GM21390 (cell line): Measurements from ENCODE around the gene ALDH1L1.

ENCODE experiments used
- ATAC-seq: cut with Tn5 transposase; IDR thresholded peaks from one replicate; pipeline ENCODE4 v1.9.1; 2021; ENCODE audit not compliant: unreplicated experiment

ALDH1L1 gene

GRCh38 chr3:126124148-126124868 is 56.1 kb downstream of the ALDH1L1 start:
- no peak for ATAC-seq

DNA sequence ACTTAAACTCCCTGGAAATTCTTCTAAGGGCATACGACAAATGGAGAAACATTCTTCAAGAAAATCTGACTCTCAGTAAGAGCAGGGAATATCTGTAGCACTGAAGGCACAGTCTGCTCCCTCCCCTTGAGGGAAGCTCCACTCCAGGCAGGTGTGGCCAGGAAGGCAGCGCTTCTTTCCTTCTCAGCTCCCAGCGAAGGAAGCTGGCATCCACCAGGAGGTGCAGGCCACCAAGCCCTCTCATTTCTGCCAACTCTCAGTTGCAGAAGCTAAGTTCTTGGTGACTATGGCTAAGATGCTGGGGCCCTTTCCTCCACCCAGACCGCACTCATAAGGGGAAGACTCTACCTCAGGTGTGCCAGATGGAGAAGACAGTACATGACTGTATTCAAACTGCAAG is 58.8 kb downstream of the ALDH1L1 start:
- no peak for ATAC-seq

DNA sequence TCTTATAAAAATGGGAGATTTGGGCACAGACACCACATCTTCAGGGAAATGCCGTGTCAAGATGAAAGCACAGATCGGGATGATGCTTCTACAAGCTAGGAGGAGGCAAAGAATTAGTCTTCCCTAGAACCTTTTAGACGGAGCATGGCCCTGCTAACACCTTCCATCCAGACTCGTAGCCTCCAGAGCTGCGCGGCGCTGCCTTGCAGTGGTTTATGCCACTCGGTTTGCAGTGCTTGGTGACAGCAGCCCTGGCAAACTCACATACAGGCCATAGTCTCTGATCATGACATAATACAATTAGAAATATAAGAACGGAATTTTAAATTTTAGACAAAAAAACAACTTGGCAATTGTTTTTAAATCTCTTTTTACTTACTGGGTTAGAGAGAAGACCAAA is 59.3 kb downstream of the ALDH1L1 start:
- ATAC-seq = no peak

- ATAC-seq = no peak
These were observed 60.4 kb downstream of the ALDH1L1 start for GRCh38 chr3:126119976-126120375.

- no peak for ATAC-seq
These were observed 61.2 kb downstream of the ALDH1L1 start for GRCh38 chr3:126119008-126119675.

GRCh38 chr3:126118591-126118990 is 61.8 kb downstream of the ALDH1L1 start:
- ATAC-seq = no peak

DNA sequence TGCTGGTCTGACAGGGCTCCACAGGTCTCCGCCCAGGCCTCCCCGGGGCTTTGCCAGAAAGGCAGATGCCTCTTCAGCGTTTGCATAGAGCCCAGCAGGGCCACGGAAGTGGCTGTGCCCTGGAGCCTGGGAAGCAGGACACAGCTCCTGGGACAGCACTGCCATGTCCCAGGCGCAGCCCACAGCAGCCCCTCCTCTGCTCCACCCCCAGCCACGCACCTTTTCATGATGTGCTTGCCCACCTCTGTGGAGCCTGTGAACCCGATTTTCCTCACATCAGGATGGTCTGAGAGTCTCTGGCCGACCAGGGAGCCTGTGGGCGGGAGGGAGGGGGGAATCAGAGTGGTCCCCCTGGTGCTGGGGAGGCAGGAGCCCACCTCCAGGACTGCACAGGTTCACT is 62.6 kb downstream of the ALDH1L1 start:
- no peak for ATAC-seq

GRCh38 chr3:126117212-126117611 is 63.2 kb downstream of the ALDH1L1 start:
- no peak for ATAC-seq

GRCh38 chr3:126116526-126116925 is 63.9 kb downstream of the ALDH1L1 start:
- ATAC-seq = no peak

GRCh38 chr3:126114443-126115386 is 65.7 kb downstream of the ALDH1L1 start:
- no peak for ATAC-seq

GRCh38 chr3:126113733-126114442 is 66.5 kb downstream of the ALDH1L1 start:
- ATAC-seq = no peak

DNA sequence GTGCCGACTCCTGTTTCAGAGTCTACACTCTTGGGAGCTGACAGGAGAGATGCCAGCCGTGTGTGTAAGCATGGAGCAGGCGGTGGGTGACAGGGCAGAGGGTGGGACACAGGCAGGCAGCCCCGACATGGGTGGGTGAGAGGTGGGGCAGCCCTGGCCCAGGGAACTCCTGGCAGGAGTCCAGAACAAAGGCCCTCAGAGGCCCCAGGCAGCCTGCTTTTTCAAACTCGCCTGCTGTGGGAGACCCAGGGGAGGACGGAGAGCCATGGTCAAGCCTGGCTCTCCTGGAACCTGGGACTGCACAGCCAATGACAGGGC is 67.2 kb downstream of the ALDH1L1 start:
- no peak for ATAC-seq

DNA sequence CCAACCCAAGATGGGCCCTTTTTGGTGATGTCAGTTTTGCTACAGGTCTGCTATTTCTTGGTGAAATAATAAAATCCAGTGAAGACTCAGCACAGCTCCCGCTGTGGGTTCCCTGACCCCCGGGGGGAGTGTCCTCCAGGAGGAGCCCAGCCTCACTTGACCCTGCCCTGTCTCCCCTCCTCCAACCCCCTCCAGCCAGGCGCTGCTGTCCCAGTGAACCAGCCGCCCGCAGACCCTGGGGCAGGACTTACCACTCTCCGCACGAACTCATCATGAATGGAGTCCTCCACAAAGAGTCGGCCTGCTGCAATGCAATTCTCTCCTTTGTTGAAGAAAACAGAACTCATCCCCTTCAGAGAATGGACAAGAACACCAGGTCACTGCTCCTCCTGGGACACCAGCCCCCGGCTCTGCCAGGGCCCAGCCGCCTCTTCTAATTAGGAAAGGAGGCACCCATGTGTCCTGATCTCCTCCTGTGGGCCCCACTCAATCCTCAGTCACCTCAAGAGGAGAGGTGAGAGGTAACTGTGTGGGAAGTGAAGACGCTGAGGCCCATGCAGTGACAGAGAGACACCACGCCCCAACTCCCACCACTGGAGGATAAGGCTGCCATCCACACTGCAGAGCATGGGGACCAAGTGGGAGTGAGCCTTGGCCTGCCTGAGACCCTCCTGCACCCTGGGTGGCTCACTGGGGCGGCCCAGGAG is 67.7 kb downstream of the ALDH1L1 start:
- no peak for ATAC-seq

- ATAC-seq = no peak
These were observed 68.6 kb downstream of the ALDH1L1 start for GRCh38 chr3:126111566-126112475.

GRCh38 chr3:126111126-126111551 is 69.2 kb downstream of the ALDH1L1 start:
- ATAC-seq = no peak

DNA sequence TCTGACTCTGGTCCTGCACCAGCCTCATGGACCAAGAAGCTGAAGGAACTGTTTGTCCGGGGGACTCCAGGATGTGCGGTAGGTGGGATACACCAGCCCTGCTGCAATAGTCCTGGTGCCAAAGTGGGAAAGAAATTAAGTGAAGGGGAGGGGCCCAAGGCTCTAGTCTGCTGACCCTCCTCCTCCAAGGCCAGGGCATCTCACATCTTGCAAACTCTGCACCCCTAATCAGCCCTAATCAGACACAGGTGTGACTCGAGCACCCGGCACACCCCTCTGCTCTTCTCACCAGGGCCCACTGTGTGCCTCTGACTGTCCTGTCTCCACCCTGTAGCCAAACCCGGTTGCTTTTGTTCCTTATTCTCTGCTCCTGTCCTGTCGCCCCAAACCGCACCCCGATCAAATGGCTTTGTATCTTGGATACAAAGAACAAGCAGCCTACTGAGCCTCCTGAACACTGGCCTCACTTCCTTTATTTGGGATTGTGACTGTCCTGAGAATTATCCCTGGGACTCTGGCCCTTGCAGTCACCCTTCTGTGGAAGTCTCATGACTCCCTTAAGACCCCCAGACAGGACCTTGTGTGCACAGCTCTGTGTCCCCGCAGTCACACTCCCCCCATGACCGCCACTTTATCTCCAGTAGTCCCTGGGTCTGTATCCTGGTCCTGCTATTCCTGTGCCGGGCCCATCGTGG is 69.8 kb downstream of the ALDH1L1 start:
- no peak for ATAC-seq

GRCh38 chr3:126109880-126110235 is 70.5 kb downstream of the ALDH1L1 start:
- ATAC-seq = no peak

- no peak for ATAC-seq
These were observed 71.1 kb downstream of the ALDH1L1 start for GRCh38 chr3:126109146-126109879.
